NCI-H1694 treated with DMSO at 0.1 percent for 48 hours (cell line): ENCODE data around the gene COG6.

Source experiments
- DNase-seq: peaks from one replicate; lab custom pipeline; 2025; lab: John Stamatoyannopoulos, UW

COG6 gene

DNA sequence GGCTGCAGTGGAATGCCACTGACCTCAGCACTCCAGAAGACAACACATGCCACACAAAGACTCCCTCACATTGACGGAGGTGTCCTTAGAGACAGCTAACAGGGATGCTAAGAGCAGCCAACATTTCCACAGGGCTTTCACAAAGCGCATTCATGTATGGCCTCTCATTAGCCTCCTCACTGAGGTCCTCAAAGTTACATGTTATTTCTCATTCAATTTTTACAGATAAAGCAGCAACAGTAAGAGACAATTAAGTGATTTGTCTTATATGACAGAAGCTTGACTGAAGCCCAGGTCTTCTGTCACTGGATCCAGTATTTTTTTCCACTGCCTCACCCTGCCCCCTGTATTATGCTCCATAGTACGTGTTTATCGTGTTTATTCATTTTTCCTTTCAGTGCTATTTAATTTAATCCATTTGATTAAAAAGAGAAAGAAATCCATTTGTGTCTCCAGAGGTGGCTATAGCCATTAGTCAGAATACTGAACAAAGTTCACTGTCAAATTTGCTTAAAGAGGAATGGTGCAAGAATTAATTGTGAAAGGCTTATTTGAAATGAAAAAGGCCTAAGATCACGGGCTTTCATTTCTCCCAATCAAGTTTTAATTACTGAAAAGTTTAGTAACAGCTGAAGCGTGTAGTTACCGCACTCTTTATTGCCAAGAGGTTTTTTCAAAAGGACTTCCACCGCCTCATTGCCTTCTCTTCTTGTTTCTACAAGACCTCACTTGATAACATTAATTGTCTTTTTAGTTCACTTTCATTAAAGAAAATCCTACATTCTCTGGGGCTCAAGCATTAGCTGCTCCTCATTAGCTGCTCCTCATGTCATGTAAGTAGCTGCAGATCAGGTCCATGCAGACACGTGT is 115.0 kb downstream of the COG6 start:
- no peak for DNase-seq

GRCh38 chr13:39773833-39774232 is 118.4 kb downstream of the COG6 start:
- DNase-seq = no peak

- DNase-seq = no peak
Observed at GRCh38 chr13:39776439-39776838, 121.0 kb downstream of the COG6 start.

DNA sequence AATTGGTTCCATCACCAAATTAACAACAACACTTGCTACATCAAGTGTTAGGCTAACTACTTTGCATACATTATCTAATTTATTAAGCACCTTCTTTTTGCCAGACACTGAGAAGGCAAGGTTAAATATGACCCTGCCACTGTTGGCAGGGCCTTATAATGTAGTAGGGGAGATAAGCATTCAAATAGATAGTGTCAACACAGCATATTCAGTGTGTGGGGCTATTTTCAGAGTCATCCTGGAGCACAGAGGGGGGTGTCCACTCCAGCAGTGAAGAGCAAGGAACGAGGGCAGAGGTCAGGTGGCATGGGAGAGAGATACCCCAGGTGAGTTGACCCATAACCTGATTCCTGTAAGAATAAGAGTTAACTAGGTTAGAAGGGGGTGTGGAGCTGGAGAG is 121.6 kb downstream of the COG6 start:
- no peak for DNase-seq

DNA sequence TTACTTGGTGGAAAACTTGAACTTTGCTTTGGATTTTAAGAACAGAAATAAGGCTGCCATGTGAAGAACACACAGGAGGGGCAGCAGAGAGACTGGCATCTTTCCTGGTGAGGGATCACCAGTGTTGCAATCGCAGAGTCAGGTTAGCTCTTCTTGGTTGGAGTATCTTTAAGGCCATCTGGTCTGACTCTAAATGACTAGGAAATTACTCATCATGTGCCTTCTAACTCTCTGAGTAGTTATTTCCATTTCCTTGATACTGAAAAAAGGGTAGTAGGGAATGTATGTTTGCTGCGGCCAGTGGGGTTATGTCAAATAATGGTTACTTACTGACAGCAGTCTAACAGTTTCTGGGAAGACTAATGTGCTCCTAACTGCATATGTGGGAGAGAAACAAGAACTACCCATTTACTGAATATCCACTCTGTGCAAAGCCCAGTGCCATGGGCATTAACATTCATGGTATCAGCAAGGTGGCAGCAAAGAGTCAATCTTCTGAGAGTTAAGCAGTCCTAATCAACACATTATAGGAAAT is 122.1 kb downstream of the COG6 start:
- DNase-seq = peak; percentile 22

GRCh38 chr13:39779337-39780265 is 124.1 kb downstream of the COG6 start:
- no peak for DNase-seq

DNA sequence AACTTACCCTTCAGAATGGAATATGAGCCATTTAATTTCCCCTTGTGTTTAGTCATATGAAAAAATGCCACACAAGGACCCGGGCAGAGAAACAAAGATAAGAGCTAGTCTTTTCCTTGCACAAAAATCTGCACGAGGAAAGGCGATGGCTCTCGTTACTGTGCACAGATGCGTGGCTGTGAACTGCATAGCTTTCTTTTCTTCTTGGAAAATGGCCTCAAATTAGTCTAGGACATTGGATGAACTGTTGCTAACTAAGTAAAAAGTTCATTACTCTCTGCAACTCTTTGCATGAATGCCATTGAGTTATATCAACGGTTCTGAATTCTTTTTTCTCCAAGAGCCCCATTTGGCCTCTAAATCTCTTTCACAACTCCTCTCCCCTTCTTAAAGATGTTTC is 125.2 kb downstream of the COG6 start:
- no peak for DNase-seq

DNA sequence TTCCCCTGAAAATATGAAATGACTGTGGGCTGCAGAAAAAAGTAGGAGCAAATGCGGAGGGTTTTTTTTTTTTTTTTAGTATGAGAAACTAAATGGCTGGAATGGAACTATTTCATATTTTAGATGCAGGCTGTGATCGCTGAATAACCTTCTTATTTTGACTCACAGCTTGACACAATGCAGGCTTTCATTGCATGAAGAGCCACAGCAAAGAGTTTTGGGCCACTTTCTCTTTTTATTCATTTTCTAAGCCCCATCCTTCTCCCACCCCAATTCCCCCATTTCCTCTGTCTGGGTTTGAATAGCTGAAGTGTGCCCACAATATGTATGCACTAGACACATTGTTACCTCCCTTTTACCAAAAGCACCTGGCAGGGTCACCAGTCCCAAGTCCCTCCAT is 125.9 kb downstream of the COG6 start:
- no peak for DNase-seq

- peak; percentile 56 for DNase-seq
Observed at GRCh38 chr13:39783051-39783450, 127.6 kb downstream of the COG6 start.

DNA sequence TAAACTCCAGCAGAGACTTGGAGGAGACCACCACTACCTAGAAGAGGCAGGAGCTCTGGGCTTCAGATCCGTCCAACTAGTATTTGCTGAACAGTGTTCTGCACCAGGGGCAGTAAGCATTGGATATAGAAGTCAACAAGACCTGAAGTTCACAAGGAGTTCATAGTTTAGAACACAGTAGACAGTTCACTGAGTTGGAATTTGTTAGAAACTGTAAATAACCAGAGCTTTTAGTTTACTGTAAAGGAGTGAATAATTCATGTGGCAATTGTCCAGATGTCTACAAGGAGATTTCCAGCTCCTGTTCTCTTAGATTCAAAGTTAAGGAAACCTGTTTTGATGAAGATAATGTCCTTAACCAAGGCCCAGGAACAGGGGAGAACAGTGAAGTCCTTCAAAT is 128.9 kb downstream of the COG6 start:
- DNase-seq = no peak

DNA sequence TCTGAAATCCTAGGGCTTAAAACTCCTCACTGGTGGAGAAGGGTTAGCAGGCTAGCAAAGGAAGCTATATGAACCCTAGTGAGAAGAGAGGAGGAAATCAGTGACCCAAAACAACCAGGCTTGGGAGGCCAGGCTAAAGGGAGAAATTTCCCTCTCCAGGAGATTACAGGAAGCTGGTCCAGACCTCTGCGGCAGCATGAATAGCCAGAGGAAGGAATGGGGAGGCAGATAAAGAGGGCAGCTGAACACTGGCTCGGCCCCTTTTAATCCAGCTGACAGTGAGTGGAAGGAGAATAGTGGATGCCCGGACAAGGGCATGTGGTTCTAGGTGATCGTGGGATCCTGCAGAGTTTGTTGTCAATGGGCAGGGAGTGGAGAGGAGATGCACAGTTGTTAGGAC is 130.6 kb downstream of the COG6 start:
- no peak for DNase-seq

DNA sequence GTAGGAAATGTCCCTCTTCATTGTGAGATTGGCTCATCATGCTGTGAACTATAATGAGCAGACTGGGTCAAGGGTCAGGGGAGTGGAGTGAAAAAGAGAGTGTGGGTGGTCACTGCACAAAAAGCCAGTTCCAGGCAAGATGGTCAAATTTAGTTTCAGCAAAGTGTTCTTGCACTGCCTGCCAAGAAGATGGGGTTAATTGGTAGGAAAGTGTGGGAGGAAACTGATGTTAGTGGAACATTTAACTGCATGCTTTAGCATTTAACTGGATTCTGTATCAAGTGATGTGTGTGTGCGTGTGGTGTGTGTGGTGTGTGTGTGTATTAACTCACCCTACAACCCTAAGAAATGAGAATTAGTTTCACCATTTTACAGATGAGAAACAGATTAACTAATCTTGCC is 131.6 kb downstream of the COG6 start:
- no peak for DNase-seq

- DNase-seq = no peak
Observed at GRCh38 chr13:39788102-39788501, 132.6 kb downstream of the COG6 start.

GRCh38 chr13:39789451-39789850 is 134.0 kb downstream of the COG6 start:
- DNase-seq = no peak
